Endothelial cell (in vitro differentiated cells): ENCODE data around the gene DDX3Y. TPM values are rescaled to one million over a fixed set of nuclear protein-coding genes. Genes with fewer than 3 reads are reported as not detected.

Source experiments
- DNase-seq: peaks from one replicate; pipeline ENCODE4 v3.0.0; 2021; ENCODE audit warnings: low spot score
- H3K27ac Mint-ChIP-seq: one replicate; pipeline ENCODE4 v1.8.0; 2021; ENCODE audit warnings: mixed read lengths, inconsistent platforms; ENCODE audit not compliant: unreplicated experiment
- H3K27me3 Mint-ChIP-seq: one replicate; pipeline ENCODE4 v1.8.0; 2021; ENCODE audit warnings: mild to moderate bottlenecking, moderate library complexity, mixed read lengths, inconsistent platforms; ENCODE audit not compliant: unreplicated experiment
- H3K36me3 Mint-ChIP-seq: one replicate; pipeline ENCODE4 v1.8.0; 2021; ENCODE audit warnings: mild to moderate bottlenecking, low read depth, mixed read lengths, inconsistent platforms; ENCODE audit not compliant: unreplicated experiment
- H3K4me1 Mint-ChIP-seq: one replicate; pipeline ENCODE4 v1.8.0; 2021; ENCODE audit warnings: mild to moderate bottlenecking, mixed read lengths, inconsistent platforms; ENCODE audit not compliant: unreplicated experiment
- H3K4me3 Mint-ChIP-seq: one replicate; pipeline ENCODE4 v1.8.0; 2021; ENCODE audit warnings: mild to moderate bottlenecking, mixed read lengths, inconsistent platforms; ENCODE audit not compliant: unreplicated experiment
- H3K9me3 Mint-ChIP-seq: one replicate; pipeline ENCODE4 v1.8.0; 2021; ENCODE audit warnings: mixed read lengths, inconsistent platforms; ENCODE audit not compliant: unreplicated experiment
- CTCF ChIP-seq: fragments of 200-600 bp; sonication (generic); IDR thresholded peaks from one replicate; pipeline ENCODE4 v1.5.0; 2021; ENCODE audit warnings: antibody characterized with exemption; ENCODE audit not compliant: unreplicated experiment
- long read RNA-seq: library from polyadenylated mRNA; unstranded; transcript quantifications from one replicate; pipeline ENCODE4 v2.0.0, GENCODE V29; 2020; ENCODE audit not compliant: unreplicated experiment
- total RNA-seq: library from RNA; stranded (reverse); fragmentation: NEBNext Ultra II Directional; extraction: Animal tissue kit (Norgen Biotek cat#: 25700); gene quantifications from one replicate; pipeline ENCODE4 v1.2.1, GENCODE V29; 2021; ENCODE audit not compliant: unreplicated experiment

DDX3Y gene
- total RNA-seq: 48.9 TPM
- long read RNA-seq, full-length matches to known transcripts: 2 of 11 reads
- long read RNA-seq, partial matches to known transcripts: 3 of 11 reads
- long read RNA-seq, other reads (novel, unspliced or antisense): 6 of 11 reads

DNA sequence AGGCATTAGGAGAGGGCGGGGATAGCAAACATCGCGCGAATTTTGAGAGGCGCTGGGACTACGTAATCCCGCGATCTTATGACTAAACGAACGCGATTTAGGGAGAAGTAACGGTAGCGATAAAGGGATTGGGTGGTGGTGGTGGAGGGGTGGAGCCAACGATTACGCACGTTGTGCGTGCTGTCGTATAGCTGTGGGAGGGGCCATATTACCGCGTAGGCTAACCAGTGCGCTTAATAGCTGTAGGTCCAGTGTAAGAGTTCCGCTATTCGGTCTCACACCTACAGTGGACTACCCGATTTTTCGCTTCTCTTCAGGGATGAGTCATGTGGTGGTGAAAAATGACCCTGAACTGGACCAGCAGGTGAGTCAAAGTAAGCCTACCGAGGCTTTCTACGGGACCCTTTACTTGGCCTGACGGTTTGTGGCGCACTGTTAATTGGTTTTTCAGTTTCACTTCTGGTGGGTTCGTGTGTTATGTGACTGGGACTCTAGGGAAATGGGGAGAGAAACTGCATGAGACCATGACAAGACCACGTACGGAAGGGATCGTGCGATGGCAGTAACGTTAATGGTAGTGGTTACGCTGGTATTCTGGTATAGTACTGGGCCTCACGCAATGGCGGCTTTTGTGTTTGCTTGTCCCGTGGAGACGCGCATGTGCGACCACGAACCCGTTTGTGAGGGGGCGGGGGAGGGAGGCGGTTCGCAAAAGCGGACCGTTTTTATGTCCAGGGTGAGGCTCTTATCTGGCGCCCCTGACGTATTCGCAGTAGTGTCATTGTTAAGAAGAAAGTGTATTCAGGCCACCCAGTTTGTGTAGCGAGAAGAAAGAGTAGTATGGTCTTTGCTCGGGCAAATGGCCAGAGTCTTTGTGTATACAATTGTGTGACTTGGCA lies at the start of gene DDX3Y:
Gene DDX3Y, plus strand, starts transcription at position 251 of the 899 bp plus-strand sequence. Its CDS starts 69 bp downstream, at position 320.
- peak; percentile 70 for DNase-seq
- peak within 1 kb of the TSS; percentile 96 for H3K4me3 Mint-ChIP-seq
- H3K27ac Mint-ChIP-seq: peak within 1 kb of the TSS; percentile 99
- TF ChIP-seq CTCF: no peak
- no peaks in the 10 kb centered on the region for H3K9me3 Mint-ChIP-seq
- H3K27me3 Mint-ChIP-seq: peaks cover 9% of the 10 kb centered on the region
- peaks cover 6% of the 10 kb centered on the region for H3K4me1 Mint-ChIP-seq
- peaks cover under 1% of the 10 kb centered on the region for H3K36me3 Mint-ChIP-seq

GRCh38 chrY:12855791-12856275 lies 48.8 kb upstream of the DDX3Y start:
- Mint-ChIP-seq H3K27ac (no peak overlapping the region), H3K36me3 (peaks cover 4% of the 10 kb centered on the region), H3K4me1 (no peaks in the 10 kb centered on the region), H3K27me3 (no peaks in the 10 kb centered on the region), H3K4me3 (no peak overlapping the region), H3K9me3 (no peaks in the 10 kb centered on the region)
- DNase-seq: no peak
- TF ChIP-seq CTCF: no peak

GRCh38 chrY:12867960-12868359 lies 36.7 kb upstream of the DDX3Y start:
- no peaks in the 10 kb centered on the region for H3K27me3 Mint-ChIP-seq
- H3K9me3 Mint-ChIP-seq: no peaks in the 10 kb centered on the region
- no peak for DNase-seq
- H3K27ac Mint-ChIP-seq: no peak overlapping the region
- no peak for TF ChIP-seq CTCF
- H3K4me1 Mint-ChIP-seq: no peaks in the 10 kb centered on the region
- H3K4me3 Mint-ChIP-seq: no peak overlapping the region
- peaks cover 4% of the 10 kb centered on the region for H3K36me3 Mint-ChIP-seq

- no peak for DNase-seq
- Mint-ChIP-seq H3K27me3 (no peaks in the 10 kb centered on the region), H3K36me3 (no peaks in the 10 kb centered on the region), H3K4me1 (no peaks in the 10 kb centered on the region), H3K9me3 (no peaks in the 10 kb centered on the region), H3K27ac (no peak overlapping the region), H3K4me3 (no peak overlapping the region)
- TF ChIP-seq CTCF: no peak
Measured at GRCh38 chrY:12896973-12897372, 7.7 kb upstream of the DDX3Y start.

GRCh38 chrY:12898604-12899003 lies 6.1 kb upstream of the DDX3Y start:
- H3K27ac Mint-ChIP-seq: no peak overlapping the region
- no peaks in the 10 kb centered on the region for H3K4me1 Mint-ChIP-seq
- H3K4me3 Mint-ChIP-seq: no peak overlapping the region
- no peak for DNase-seq
- TF ChIP-seq CTCF: no peak
- no peaks in the 10 kb centered on the region for H3K36me3 Mint-ChIP-seq
- no peaks in the 10 kb centered on the region for H3K9me3 Mint-ChIP-seq
- H3K27me3 Mint-ChIP-seq: no peaks in the 10 kb centered on the region
